GM23338 (cell line): Measurements from ENCODE around the gene UBE2R2. TPM values are rescaled to one million over a fixed set of nuclear protein-coding genes. Genes with fewer than 3 reads are reported as not detected.

ENCODE experiments used
- ATAC-seq: fragments of 200-7000 bp; cut with Tn5 transposase; 3 replicates; pipeline ENCODE4 v1.9.1; 2020
- DNase-seq: peaks from one replicate; pipeline ENCODE4 v3.0.0-alpha.2; 2015; ENCODE audit warnings: low spot score
- H2AFZ ChIP-seq: fragments of 200-600 bp; sonication (generic); 2 replicates; pipeline ENCODE4 v1.8.0; 2016; ENCODE audit warnings: antibody characterized with exemption, mild to moderate bottlenecking, moderate library complexity
- H3F3A ChIP-seq: fragments of 200-600 bp; sonication (generic); replicated peaks from 2 replicates; pipeline ENCODE4 v1.8.0; 2017; ENCODE audit warnings: antibody characterized with exemption, mixed run types, low read depth
- H3K27ac ChIP-seq: fragments of 200-600 bp; sonication (generic); 2 replicates; pipeline ENCODE4 v1.6.1; 2016; ENCODE audit warnings: low read depth
- H3K27me3 ChIP-seq: fragments of 200-600 bp; sonication (generic); 2 replicates; pipeline ENCODE4 v1.8.0; 2016; ENCODE audit warnings: mild to moderate bottlenecking, mixed run types, moderate library complexity; ENCODE audit not compliant: insufficient read depth
- H3K36me3 ChIP-seq: fragments of 200-600 bp; sonication (generic); 2 replicates; pipeline ENCODE4 v1.8.0; 2016; ENCODE audit warnings: mild to moderate bottlenecking; ENCODE audit not compliant: insufficient read depth
- H3K4me1 ChIP-seq: fragments of 200-600 bp; sonication (generic); 2 replicates; pipeline ENCODE4 v1.8.0; 2016; ENCODE audit warnings: mild to moderate bottlenecking, moderate library complexity; ENCODE audit not compliant: insufficient read depth
- H3K4me2 ChIP-seq: fragments of 200-600 bp; sonication (generic); 2 replicates; pipeline ENCODE4 v1.7.1; 2017; ENCODE audit warnings: mixed run types
- H3K4me3 ChIP-seq: fragments of 200-600 bp; sonication (generic); 2 replicates; pipeline ENCODE4 v1.6.1; 2016; ENCODE audit warnings: mixed run types
- H3K79me2 ChIP-seq: fragments of 200-600 bp; sonication (generic); replicated peaks from 2 replicates; pipeline ENCODE4 v1.8.0; 2017; ENCODE audit warnings: mild to moderate bottlenecking; ENCODE audit not compliant: insufficient read depth
- H3K9me2 ChIP-seq: fragments of 200-600 bp; sonication (generic); 2 replicates; pipeline ENCODE4 v1.8.0; 2017; ENCODE audit not compliant: insufficient read depth
- H4K20me1 ChIP-seq: fragments of 200-600 bp; sonication (generic); replicated peaks from 2 replicates; pipeline ENCODE4 v1.8.0; 2017; ENCODE audit warnings: mild to moderate bottlenecking; ENCODE audit not compliant: insufficient read depth
- H3K27ac Mint-ChIP-seq: 2 replicates; pipeline ENCODE4 v1.8.0; 2020; ENCODE audit warnings: inconsistent platforms, mild to moderate bottlenecking, moderate library complexity, mixed read lengths
- H3K27me3 Mint-ChIP-seq: 3 replicates; pipeline ENCODE4 v1.8.0; 2022; ENCODE audit warnings: low read depth, mild to moderate bottlenecking, moderate library complexity, mixed read lengths, inconsistent platforms; ENCODE audit not compliant: insufficient read depth, poor library complexity
- H3K36me3 Mint-ChIP-seq: 3 replicates; pipeline ENCODE4 v1.8.0; 2021; ENCODE audit warnings: low read depth, mild to moderate bottlenecking, inconsistent platforms, moderate library complexity, mixed read lengths
- H3K4me1 Mint-ChIP-seq: 3 replicates; pipeline ENCODE4 v1.8.0; 2020; ENCODE audit warnings: mild to moderate bottlenecking, inconsistent platforms, mixed read lengths
- H3K4me3 Mint-ChIP-seq: 3 replicates; pipeline ENCODE4 v1.8.0; 2021; ENCODE audit warnings: moderate library complexity, mild to moderate bottlenecking, inconsistent platforms, mixed read lengths
- H3K9me3 Mint-ChIP-seq: 3 replicates; pipeline ENCODE4 v1.8.0; 2020; ENCODE audit warnings: moderate library complexity, mild to moderate bottlenecking, inconsistent platforms, mixed read lengths
- CREB1 ChIP-seq: fragments of 250-450 bp; sonication (Bioruptor Pico); IDR thresholded peaks from 2 replicates; pipeline ENCODE4 v1.5.0; 2020; ENCODE audit warnings: low read depth, mild to moderate bottlenecking, moderate library complexity
- NANOG ChIP-seq: IDR thresholded peaks from 2 replicates; pipeline ENCODE4 v1.6.1; 2016; ENCODE audit warnings: antibody characterized with exemption, borderline replicate concordance
- POLR2AphosphoS5 ChIP-seq: IDR thresholded peaks from 2 replicates; pipeline ENCODE4 v1.6.1; 2016; ENCODE audit warnings: antibody characterized with exemption, low read depth
- STAT1 ChIP-seq: IDR thresholded peaks from one replicate; pipeline ENCODE4 v1.6.1; 2016; ENCODE audit warnings: antibody characterized with exemption; ENCODE audit not compliant: unreplicated experiment
- ZNF331 ChIP-seq: fragments of 250-450 bp; sonication (Bioruptor Pico); IDR thresholded peaks from 2 replicates; pipeline ENCODE4 v1.5.0; 2020; ENCODE audit warnings: low read depth, mild to moderate bottlenecking, moderate library complexity
- polyA plus RNA-seq: library from polyadenylated mRNA; unstranded; fragments of >200 nt; fragmentation: Nextera tagmentation; extraction: Ambion mirVana; gene quantifications from 2 replicates; pipeline ENCODE4 v1.2.1, GENCODE V29; 2016
- total RNA-seq: library from RNA; depleted of rRNA; stranded (reverse); fragments of >200 nt; shearing (Covaris generic); gene quantifications from 2 replicates; pipeline ENCODE4 v1.2.3, GENCODE V29; 2014
- TF ChIP-seq, protein P1 (sequence below): fragments of 250-450 bp; sonication (Bioruptor Pico); IDR thresholded peaks from 2 replicates; pipeline ENCODE4 v1.5.0; 2020; ENCODE audit warnings: mild to moderate bottlenecking, moderate library complexity
- TF ChIP-seq, protein P2 (sequence below), 2 experiments: fragments of 200-600 bp in 1 of 2; sonication (generic) in 1 of 2; conservative IDR thresholded peaks; 2 replicates each; pipeline versions ENCODE4 v1.5.1 to v1.6.1; 2016 to 2017; ENCODE audit warnings: antibody characterized with exemption in 2 of 2, low read depth in 2 of 2, mild to moderate bottlenecking in 2 of 2, moderate library complexity in 1 of 2
- TF ChIP-seq, protein P3 (sequence below): IDR thresholded peaks from one replicate; pipeline ENCODE4 v1.6.1; 2018; ENCODE audit warnings: antibody characterized with exemption; ENCODE audit not compliant: unreplicated experiment
- TF ChIP-seq, protein P4 (sequence below): IDR thresholded peaks from 2 replicates; pipeline ENCODE4 v1.6.1; 2016; ENCODE audit warnings: antibody characterized with exemption

UBE2R2 gene
- total and polyA plus RNA-seq, 2 experiments from 2014 or later: 23.4 to 32.5 TPM

DNA sequence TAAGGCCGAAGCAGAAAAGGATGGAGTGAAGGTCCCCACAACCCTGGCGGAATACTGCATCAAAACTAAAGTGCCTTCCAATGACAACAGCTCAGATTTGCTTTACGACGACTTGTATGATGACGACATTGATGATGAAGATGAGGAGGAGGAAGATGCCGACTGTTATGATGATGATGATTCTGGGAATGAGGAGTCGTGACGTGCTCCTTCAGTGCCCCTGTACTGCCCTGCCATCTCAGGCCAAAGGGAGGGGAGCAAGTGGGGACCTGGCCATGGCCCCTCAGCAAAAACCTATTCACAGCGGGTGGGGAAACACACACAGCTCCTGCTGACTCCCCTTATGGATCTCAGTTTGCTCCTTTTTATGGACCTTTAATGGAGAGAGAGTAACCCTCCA is 100.1 kb downstream of the UBE2R2 start:
- Histone ChIP-seq H3K27ac (no peak overlapping the region; the same call in 1 of the 2 replicates), H3K9me2 (no peaks in the 10 kb centered on the region), H3K27me3 (no peaks in the 10 kb centered on the region), H3K4me1 (peaks cover 17% of the 10 kb centered on the region), H2AFZ (no peak overlapping the region), H3K79me2 (0 out of 2 replicates have a peak, but pooled peaks cover 7% of the 10 kb centered on the region), H4K20me1 (peaks cover 15% of the 10 kb centered on the region), H3F3A (peaks cover 11% of the 10 kb centered on the region), H3K4me3 (no peak overlapping the region), H3K4me2 (no peak overlapping the region), H3K36me3 (peaks cover 27% of the 10 kb centered on the region)
- DNase-seq: no peak
- H3K4me3 Mint-ChIP-seq: no peak overlapping the region
- no peak for ATAC-seq
- peaks cover 61% of the 10 kb centered on the region for H3K36me3 Mint-ChIP-seq
- H3K27ac Mint-ChIP-seq: no peak overlapping the region
- peaks cover 25% of the 10 kb centered on the region for H3K27me3 Mint-ChIP-seq
- TF ChIP-seq, protein P1, sequence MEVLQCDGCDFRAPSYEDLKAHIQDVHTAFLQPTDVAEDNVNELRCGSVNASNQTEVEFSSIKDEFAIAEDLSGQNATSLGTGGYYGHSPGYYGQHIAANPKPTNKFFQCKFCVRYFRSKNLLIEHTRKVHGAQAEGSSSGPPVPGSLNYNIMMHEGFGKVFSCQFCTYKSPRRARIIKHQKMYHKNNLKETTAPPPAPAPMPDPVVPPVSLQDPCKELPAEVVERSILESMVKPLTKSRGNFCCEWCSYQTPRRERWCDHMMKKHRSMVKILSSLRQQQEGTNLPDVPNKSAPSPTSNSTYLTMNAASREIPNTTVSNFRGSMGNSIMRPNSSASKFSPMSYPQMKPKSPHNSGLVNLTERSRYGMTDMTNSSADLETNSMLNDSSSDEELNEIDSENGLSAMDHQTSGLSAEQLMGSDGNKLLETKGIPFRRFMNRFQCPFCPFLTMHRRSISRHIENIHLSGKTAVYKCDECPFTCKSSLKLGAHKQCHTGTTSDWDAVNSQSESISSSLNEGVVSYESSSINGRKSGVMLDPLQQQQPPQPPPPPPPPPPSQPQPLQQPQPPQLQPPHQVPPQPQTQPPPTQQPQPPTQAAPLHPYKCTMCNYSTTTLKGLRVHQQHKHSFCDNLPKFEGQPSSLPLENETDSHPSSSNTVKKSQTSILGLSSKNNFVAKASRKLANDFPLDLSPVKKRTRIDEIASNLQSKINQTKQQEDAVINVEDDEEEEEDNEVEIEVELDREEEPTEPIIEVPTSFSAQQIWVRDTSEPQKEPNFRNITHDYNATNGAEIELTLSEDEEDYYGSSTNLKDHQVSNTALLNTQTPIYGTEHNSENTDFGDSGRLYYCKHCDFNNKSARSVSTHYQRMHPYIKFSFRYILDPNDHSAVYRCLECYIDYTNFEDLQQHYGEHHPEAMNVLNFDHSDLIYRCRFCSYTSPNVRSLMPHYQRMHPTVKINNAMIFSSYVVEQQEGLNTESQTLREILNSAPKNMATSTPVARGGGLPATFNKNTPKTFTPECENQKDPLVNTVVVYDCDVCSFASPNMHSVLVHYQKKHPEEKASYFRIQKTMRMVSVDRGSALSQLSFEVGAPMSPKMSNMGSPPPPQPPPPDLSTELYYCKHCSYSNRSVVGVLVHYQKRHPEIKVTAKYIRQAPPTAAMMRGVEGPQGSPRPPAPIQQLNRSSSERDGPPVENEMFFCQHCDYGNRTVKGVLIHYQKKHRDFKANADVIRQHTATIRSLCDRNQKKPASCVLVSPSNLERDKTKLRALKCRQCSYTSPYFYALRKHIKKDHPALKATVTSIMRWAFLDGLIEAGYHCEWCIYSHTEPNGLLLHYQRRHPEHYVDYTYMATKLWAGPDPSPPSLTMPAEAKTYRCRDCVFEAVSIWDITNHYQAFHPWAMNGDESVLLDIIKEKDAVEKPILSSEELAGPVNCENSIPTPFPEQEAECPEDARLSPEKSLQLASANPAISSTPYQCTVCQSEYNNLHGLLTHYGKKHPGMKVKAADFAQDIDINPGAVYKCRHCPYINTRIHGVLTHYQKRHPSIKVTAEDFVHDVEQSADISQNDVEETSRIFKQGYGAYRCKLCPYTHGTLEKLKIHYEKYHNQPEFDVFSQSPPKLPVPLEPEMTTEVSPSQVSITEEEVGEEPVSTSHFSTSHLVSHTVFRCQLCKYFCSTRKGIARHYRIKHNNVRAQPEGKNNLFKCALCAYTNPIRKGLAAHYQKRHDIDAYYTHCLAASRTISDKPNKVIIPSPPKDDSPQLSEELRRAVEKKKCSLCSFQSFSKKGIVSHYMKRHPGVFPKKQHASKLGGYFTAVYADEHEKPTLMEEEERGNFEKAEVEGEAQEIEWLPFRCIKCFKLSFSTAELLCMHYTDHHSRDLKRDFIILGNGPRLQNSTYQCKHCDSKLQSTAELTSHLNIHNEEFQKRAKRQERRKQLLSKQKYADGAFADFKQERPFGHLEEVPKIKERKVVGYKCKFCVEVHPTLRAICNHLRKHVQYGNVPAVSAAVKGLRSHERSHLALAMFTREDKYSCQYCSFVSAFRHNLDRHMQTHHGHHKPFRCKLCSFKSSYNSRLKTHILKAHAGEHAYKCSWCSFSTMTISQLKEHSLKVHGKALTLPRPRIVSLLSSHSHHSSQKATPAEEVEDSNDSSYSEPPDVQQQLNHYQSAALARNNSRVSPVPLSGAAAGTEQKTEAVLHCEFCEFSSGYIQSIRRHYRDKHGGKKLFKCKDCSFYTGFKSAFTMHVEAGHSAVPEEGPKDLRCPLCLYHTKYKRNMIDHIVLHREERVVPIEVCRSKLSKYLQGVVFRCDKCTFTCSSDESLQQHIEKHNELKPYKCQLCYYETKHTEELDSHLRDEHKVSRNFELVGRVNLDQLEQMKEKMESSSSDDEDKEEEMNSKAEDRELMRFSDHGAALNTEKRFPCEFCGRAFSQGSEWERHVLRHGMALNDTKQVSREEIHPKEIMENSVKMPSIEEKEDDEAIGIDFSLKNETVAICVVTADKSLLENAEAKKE: no peak
- TF ChIP-seq CREB1 (CRISPR knock-in tag) (no peak), NANOG (no peak), STAT1 (no peak), POLR2AphosphoS5 (no peak), ZNF331 (CRISPR knock-in tag) (no peak)
- TF ChIP-seq, protein P2, sequence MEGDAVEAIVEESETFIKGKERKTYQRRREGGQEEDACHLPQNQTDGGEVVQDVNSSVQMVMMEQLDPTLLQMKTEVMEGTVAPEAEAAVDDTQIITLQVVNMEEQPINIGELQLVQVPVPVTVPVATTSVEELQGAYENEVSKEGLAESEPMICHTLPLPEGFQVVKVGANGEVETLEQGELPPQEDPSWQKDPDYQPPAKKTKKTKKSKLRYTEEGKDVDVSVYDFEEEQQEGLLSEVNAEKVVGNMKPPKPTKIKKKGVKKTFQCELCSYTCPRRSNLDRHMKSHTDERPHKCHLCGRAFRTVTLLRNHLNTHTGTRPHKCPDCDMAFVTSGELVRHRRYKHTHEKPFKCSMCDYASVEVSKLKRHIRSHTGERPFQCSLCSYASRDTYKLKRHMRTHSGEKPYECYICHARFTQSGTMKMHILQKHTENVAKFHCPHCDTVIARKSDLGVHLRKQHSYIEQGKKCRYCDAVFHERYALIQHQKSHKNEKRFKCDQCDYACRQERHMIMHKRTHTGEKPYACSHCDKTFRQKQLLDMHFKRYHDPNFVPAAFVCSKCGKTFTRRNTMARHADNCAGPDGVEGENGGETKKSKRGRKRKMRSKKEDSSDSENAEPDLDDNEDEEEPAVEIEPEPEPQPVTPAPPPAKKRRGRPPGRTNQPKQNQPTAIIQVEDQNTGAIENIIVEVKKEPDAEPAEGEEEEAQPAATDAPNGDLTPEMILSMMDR (conservative IDR thresholded peaks at IDR 0.05; ENCODE audit: low read depth in 2 of 2): no peak
- TF ChIP-seq, protein P3, sequence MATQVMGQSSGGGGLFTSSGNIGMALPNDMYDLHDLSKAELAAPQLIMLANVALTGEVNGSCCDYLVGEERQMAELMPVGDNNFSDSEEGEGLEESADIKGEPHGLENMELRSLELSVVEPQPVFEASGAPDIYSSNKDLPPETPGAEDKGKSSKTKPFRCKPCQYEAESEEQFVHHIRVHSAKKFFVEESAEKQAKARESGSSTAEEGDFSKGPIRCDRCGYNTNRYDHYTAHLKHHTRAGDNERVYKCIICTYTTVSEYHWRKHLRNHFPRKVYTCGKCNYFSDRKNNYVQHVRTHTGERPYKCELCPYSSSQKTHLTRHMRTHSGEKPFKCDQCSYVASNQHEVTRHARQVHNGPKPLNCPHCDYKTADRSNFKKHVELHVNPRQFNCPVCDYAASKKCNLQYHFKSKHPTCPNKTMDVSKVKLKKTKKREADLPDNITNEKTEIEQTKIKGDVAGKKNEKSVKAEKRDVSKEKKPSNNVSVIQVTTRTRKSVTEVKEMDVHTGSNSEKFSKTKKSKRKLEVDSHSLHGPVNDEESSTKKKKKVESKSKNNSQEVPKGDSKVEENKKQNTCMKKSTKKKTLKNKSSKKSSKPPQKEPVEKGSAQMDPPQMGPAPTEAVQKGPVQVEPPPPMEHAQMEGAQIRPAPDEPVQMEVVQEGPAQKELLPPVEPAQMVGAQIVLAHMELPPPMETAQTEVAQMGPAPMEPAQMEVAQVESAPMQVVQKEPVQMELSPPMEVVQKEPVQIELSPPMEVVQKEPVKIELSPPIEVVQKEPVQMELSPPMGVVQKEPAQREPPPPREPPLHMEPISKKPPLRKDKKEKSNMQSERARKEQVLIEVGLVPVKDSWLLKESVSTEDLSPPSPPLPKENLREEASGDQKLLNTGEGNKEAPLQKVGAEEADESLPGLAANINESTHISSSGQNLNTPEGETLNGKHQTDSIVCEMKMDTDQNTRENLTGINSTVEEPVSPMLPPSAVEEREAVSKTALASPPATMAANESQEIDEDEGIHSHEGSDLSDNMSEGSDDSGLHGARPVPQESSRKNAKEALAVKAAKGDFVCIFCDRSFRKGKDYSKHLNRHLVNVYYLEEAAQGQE: no peak
- TF ChIP-seq, protein P4, sequence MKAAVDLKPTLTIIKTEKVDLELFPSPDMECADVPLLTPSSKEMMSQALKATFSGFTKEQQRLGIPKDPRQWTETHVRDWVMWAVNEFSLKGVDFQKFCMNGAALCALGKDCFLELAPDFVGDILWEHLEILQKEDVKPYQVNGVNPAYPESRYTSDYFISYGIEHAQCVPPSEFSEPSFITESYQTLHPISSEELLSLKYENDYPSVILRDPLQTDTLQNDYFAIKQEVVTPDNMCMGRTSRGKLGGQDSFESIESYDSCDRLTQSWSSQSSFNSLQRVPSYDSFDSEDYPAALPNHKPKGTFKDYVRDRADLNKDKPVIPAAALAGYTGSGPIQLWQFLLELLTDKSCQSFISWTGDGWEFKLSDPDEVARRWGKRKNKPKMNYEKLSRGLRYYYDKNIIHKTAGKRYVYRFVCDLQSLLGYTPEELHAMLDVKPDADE: no peak
- H3K9me3 Mint-ChIP-seq: no peaks in the 10 kb centered on the region
- peaks cover 28% of the 10 kb centered on the region for H3K4me1 Mint-ChIP-seq
